Natural killer cell (primary cell): ENCODE data around the gene SPOCK2. TPM values are rescaled to one million over a fixed set of nuclear protein-coding genes. Genes with fewer than 3 reads are reported as not detected.

Experiments
- ATAC-seq, 3 donors: fragments of 150-1000 bp in 2 of 3; fragments of 200-7000 bp in 1 of 3; cut with Tn5 transposase; 1 replicate in 1 of 3; 2 replicates in 2 of 3; pipeline ENCODE4 v1.10.0; 2021; ENCODE audit warnings: mild to moderate bottlenecking in 2 of 3, moderate library complexity in 2 of 3
- DNase-seq, 2 donors: peaks; one replicate each; pipeline versions ENCODE4 v3.0.0 to v3.0.0-alpha.2; 2013 to 2021; ENCODE audit warnings: mixed read lengths in 1 of 2
- H3K27ac ChIP-seq: one replicate; pipeline ENCODE4 v1.5.1; 2013; ENCODE audit warnings: mild to moderate bottlenecking, low read length
- H3K27me3 ChIP-seq: one replicate; pipeline ENCODE4 v1.6.1; 2013; ENCODE audit warnings: low read length; ENCODE audit not compliant: control insufficient read depth, insufficient read depth
- H3K36me3 ChIP-seq: one replicate; pipeline ENCODE4 v1.6.1; 2013; ENCODE audit warnings: low read length; ENCODE audit not compliant: control insufficient read depth, insufficient read depth
- H3K4me1 ChIP-seq: one replicate; pipeline ENCODE4 v1.6.1; 2013; ENCODE audit warnings: low read length; ENCODE audit not compliant: control insufficient read depth, insufficient read depth
- H3K4me3 ChIP-seq: one replicate; pipeline ENCODE4 v1.5.1; 2013; ENCODE audit warnings: low read length
- H3K9me3 ChIP-seq: one replicate; pipeline ENCODE4 v1.6.1; 2013; ENCODE audit warnings: low read length; ENCODE audit not compliant: control insufficient read depth, insufficient read depth
- H3K27ac Mint-ChIP-seq, 2 donors: one replicate each; pipeline ENCODE4 v1.8.0; 2022; ENCODE audit warnings: mild to moderate bottlenecking in 2 of 2, mixed read lengths in 2 of 2, moderate library complexity in 1 of 2
- H3K27me3 Mint-ChIP-seq, 2 donors: one replicate each; pipeline ENCODE4 v1.8.0; 2022; ENCODE audit warnings: low read depth in 2 of 2, mixed read lengths in 2 of 2
- H3K36me3 Mint-ChIP-seq: one replicate; pipeline ENCODE4 v1.8.0; 2022; ENCODE audit warnings: mixed read lengths
- H3K4me1 Mint-ChIP-seq, 2 donors: one replicate each; pipeline ENCODE4 v1.8.0; 2022; ENCODE audit warnings: mixed read lengths in 2 of 2
- H3K4me3 Mint-ChIP-seq: one replicate; pipeline ENCODE4 v1.8.0; 2022; ENCODE audit warnings: mild to moderate bottlenecking, moderate library complexity, mixed read lengths
- H3K9me3 Mint-ChIP-seq, 2 donors: one replicate each; pipeline ENCODE4 v1.8.0; 2022; ENCODE audit warnings: mixed read lengths in 2 of 2
- CTCF ChIP-seq: fragments of 200-600 bp; IDR thresholded peaks from one replicate; pipeline ENCODE4 v1.8.0; 2022; ENCODE audit warnings: antibody characterized with exemption
- WGBS: methylation state at CpG from one replicate; pipeline ENCODE4 v1.1.7; 2013; ENCODE audit warnings: missing lambda C conversion rate; ENCODE audit not compliant: insufficient coverage; 5-methylcytosine and 5-hydroxymethylcytosine counted together
- intact Hi-C: fragments of 100-400 bp; cut with micrococcal nuclease; formaldehyde crosslinking; loops from one replicate; pipeline ENCODE4 v1.14.2; 2022
- total RNA-seq, 4 donors: library from RNA; stranded (reverse); fragments of 120-200 nt in 1 of 4; gene quantifications; one replicate each; pipeline versions ENCODE4 v1.2.3 to v1.2.4, GENCODE V29; 2013 to 2022

Gene SPOCK2
- total RNA-seq, 3 donors from 2014 or later (not counting 1 experiment from before 2014, with no cell fraction given): 258 to 329 (median 293) TPM

- Mint-ChIP-seq H3K4me1 (peaks cover 0 to 13% of the 10 kb centered on the region in 2 donors), H3K4me3 (no peak overlapping the region), H3K27ac (peak overlapping the region; percentile 16 to 66), H3K9me3 (no peaks in the 10 kb centered on the region), H3K36me3 (no peaks in the 10 kb centered on the region), H3K27me3 (no peaks in the 10 kb centered on the region)
- Histone ChIP-seq H3K4me1 (no peaks in the 10 kb centered on the region), H3K27me3 (no peaks in the 10 kb centered on the region), H3K9me3 (no peaks in the 10 kb centered on the region), H3K36me3 (peaks cover 52% of the 10 kb centered on the region), H3K4me3 (no peak overlapping the region), H3K27ac (no peak overlapping the region)
- peak in 1 of 2 donors; percentile 9 for DNase-seq
- intact Hi-C loops: no loop called here
- 84% methylated on average over 9 of the region's 9 CpGs for WGBS
- ATAC-seq: no peak
- TF ChIP-seq CTCF: no peak
These were observed 24.5 kb downstream of the SPOCK2 start for GRCh38 chr10:72063703-72064391.

GRCh38 chr10:72062832-72063702, 25.3 kb downstream of the SPOCK2 start:
- peak in 1 of 2 donors; percentile 13 for DNase-seq
- Histone ChIP-seq H3K9me3 (no peaks in the 10 kb centered on the region), H3K27ac (no peak overlapping the region), H3K27me3 (no peaks in the 10 kb centered on the region), H3K4me1 (no peaks in the 10 kb centered on the region), H3K4me3 (no peak overlapping the region), H3K36me3 (peaks cover 45% of the 10 kb centered on the region)
- intact Hi-C loops: no loop called here
- no peaks in the 10 kb centered on the region for H3K36me3 Mint-ChIP-seq
- H3K27ac Mint-ChIP-seq: peak overlapping the region; percentile 16 to 86
- H3K9me3 Mint-ChIP-seq: no peaks in the 10 kb centered on the region
- no peaks in the 10 kb centered on the region for H3K27me3 Mint-ChIP-seq
- no peak overlapping the region for H3K4me3 Mint-ChIP-seq
- ATAC-seq: no peak
- H3K4me1 Mint-ChIP-seq: peaks cover 0 to 9% of the 10 kb centered on the region in 2 donors
- 95% methylated on average over 29 of the region's 29 CpGs for WGBS
- TF ChIP-seq CTCF: no peak

GRCh38 chr10:72062382-72062781, 26.0 kb downstream of the SPOCK2 start:
- Histone ChIP-seq H3K9me3 (no peaks in the 10 kb centered on the region), H3K27ac (no peak overlapping the region), H3K4me3 (no peak overlapping the region), H3K4me1 (no peaks in the 10 kb centered on the region), H3K36me3 (peaks cover 39% of the 10 kb centered on the region), H3K27me3 (no peaks in the 10 kb centered on the region)
- peak in 1 of 2 donors; percentile 46 for DNase-seq
- peaks cover 2 to 9% of the 10 kb centered on the region in 2 donors for H3K4me1 Mint-ChIP-seq
- no peaks in the 10 kb centered on the region for H3K36me3 Mint-ChIP-seq
- no peak overlapping the region for H3K4me3 Mint-ChIP-seq
- intact Hi-C loops: no loop called here
- TF ChIP-seq CTCF: no peak
- no peaks in the 10 kb centered on the region for H3K27me3 Mint-ChIP-seq
- no peak for ATAC-seq
- peak overlapping the region; percentile 34 to 86 for H3K27ac Mint-ChIP-seq
- no peaks in the 10 kb centered on the region for H3K9me3 Mint-ChIP-seq
- 93% methylated on average over 10 of the region's 10 CpGs for WGBS
